Measurements from ENCODE around the gene ULBP3.
"Not testable (repeated sequence)": the region's sequence is repeated elsewhere in the genome, so short reads cannot be mapped to it uniquely, and the experiment has no call there.

ULBP3 gene

GRCh38 chr6:150043096-150043495 lies 25.8 kb downstream of the ULBP3 start:
- no peak for DNase-seq (ENCODE audit: low read depth)

DNA sequence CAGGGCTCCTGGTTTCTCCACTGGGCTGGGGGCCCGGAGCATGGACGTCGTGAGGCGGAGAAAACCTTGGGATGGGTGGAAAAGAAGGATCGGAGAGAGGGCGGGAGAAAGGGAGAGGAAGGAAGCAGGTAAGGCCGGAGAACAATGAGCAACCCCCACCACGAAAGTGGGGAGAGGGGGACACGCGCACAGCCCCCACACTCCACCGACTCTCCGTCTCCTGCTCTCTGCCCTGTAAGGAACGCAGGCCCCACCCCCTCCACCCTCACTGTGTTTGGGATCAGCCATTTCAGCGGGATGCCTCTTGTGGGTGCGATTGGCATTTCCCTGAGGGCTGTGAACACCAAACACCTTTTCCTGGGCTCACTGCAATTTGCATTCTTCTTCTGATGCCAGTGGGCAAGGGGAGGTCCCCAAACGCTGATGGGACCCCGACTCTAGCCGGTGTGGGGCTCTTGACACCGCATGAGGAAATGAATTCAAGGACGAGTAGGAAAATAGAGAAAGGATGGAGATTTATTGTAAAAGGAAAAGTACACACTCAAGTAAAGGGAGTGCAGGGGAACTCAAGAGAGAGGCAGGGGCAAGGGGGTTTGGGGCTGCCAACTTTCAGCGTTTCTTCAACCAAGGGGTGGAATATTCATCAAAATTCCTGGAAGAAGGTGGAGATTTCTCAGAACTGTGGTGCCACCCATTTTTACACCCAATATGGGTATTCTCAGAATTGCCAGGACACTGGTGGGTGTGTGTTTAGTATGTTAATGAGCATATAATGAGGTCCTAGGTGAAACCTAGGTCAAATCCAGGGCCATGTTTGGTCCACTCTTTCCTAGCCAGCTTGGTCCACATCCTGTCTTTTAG lies 30.5 kb downstream of the ULBP3 start:
- DNase-seq (ENCODE audit: low read depth): no peak

DNA sequence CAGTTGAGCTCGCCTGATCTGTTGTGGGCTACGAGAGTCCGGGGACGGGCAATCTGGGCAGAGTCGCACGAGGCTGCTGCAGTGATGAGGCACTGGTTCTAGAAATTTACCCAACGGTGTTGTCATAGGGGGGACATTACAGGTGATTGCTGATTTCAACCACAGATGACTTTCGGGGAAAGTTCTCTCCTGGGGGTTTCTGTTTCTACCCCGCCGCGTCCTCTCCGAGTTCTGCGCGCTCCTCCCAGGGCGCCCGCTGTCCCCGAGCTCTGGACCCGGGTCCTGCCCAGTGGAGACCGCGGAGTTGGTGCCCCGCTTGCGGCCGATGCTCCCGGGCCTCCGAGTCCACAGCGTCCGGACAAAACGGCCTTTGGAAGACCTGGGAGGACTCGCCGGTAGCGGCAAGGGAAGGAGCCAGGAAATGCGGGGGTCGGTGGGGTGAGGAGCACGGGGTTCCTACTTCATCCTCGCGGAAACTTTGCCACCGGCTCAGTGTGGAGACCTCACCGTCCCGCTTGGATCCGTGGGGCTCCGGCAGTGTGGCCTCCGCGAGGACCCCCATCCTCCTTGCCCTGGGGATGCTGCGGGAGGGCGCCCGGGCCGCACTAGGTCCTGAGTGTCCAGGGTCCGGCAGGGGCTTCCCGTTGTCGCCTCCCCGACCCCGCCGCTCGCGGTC lies 31.3 kb downstream of the ULBP3 start:
- no peak for DNase-seq (ENCODE audit: low read depth)

DNA sequence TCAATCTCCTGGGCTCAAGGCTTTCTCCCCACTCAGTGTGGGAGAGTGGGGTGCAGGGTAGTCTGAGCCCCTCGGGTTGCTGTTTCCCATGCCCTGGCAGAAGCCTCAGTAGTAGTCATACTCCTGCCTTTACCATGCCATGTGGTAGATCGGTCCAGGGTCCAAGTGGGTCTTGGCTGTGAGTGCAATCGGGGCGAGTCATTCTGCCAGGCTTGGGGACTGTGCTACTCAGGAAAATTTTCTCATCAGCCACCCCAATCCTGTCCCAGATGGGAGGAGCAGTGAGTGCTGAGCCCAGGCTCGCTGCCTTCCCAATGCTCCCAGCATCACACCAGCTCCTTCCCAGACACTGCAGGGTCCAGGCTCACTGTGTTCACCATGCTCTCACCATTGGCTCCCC lies 32.8 kb downstream of the ULBP3 start:
- no peak for DNase-seq (ENCODE audit: low read depth)

DNA sequence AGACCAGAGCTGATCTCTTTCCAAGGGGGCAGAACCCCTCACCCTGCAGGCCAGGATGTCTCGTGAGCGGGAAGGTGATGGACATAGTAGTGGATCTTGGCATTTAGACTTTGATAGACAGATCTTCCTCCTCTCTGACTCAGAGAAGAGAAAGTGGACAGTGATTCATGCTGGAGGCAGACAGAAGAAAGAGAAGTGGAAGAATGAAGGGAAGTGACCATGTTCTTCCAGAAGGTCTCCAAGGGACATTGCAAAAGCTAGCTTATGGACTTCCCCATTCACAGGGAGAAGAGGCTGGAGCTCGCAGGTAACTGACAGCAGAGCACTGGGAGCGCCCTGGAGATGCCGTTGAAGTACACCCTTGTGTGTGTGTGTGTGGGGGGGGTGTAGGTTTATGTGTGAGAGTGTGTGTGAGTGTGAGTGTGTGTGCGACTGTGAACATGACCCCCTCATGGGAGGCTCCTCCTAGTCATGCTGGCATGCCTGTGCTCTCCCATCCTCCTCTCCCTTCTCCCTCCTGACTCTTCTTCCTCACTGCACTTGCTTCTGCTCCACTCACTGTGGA lies 35.6 kb downstream of the ULBP3 start:
- no peak for DNase-seq (ENCODE audit: low read depth)

DNA sequence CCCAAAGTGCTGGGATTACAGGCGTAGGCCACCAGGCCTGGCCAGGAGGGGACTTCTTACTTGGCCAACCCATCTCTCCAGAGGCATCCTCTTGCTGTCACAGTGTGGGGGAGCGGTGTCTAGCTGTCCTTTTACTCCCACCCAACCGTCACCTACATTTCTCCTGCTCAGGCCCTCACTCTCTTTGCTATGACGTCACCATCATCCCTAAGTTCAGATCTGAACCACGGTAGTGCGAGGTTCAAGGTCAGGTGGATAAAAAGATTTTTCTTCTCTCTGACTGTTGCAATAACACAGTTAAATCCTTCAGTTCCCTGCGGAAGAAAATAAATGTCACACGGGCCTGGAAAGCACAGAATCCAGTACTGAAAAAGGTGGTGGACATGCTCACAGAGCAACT lies 36.3 kb downstream of the ULBP3 start:
- DNase-seq (ENCODE audit: low read depth): no peak

DNA sequence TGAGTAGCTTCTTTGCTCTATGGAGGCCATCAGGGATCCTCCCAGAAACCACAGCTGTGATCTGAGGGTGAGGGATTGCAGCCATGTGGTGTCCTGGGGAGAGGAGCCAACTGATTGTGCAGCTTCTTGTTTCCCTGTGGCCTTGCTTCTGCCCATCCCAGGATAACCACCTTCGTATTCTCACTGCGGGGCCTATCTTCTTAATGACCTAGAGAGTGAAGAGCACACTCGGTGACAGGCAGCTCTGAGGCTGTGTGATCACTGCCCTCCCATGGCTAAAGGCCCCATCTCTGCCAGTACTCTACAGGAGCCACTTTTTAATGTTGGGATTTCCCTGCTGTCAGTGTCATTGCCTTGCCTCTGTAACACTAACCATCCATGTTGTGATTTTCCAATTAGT lies 38.3 kb downstream of the ULBP3 start:
- DNase-seq (ENCODE audit: low read depth): no peak

DNA sequence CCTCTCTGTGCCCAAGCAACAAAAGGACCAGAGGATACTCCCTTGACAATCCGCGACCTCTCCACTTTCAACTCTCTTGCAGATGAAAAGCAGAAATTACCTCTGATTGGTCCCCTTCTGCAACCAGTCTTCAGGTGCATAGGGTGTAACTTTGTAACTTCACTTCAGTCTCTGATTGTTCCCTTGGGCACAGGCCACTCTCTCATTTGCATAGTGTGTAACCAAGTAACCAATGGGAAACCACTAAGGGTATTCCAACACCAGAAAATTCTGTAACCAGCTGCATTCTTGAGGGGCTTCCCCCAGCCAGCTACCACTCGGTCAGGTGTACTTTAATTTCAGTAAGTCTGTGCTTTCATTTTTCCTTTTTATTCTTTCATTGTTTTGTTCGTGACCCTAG lies 39.2 kb downstream of the ULBP3 start:
- DNase-seq (ENCODE audit: low read depth): no peak

DNA sequence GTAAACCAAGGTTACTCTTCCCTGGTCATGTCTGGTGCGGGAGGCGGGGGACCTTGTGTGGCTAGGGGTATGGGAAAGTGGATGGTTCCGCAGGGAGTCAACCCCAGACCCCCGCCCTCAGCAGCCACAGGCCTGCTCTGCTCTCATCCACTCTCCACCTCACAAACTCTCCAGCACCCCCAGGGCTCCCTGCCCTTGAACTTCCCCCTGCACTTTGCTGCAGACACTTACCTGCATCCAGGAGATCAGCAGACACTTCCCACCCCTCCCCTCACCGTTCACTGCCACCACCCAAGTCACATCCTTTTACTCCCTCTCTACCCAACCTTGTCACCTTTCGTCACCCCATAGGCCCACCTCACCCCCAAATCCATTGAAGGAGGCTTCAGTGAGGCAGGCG lies 39.6 kb downstream of the ULBP3 start:
- DNase-seq (ENCODE audit: low read depth): no peak

DNA sequence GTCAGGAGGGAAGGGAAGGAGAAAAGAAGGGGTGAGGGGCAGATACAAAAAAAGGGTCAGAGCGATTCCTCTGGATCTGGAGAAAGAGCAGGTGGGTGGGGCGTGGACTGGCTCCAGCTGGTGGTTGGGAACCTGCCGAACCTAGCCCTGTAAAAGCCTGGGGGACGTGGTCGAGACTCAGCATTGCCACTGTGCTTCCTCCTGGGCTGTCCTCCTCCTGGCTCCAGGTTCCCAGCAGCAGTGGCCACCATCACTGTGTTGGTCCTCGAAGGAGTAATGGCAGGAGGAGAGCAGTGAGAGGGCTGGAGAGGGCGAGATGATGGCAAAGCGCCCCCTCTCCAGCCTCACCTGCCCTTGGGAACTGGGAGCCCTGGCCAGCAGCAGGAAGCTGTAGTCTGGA lies 40.1 kb downstream of the ULBP3 start:
- DNase-seq (ENCODE audit: low read depth): no peak

GRCh38 chr6:150027806-150028565 lies 40.9 kb downstream of the ULBP3 start:
- no peak for DNase-seq (ENCODE audit: low read depth)

DNA sequence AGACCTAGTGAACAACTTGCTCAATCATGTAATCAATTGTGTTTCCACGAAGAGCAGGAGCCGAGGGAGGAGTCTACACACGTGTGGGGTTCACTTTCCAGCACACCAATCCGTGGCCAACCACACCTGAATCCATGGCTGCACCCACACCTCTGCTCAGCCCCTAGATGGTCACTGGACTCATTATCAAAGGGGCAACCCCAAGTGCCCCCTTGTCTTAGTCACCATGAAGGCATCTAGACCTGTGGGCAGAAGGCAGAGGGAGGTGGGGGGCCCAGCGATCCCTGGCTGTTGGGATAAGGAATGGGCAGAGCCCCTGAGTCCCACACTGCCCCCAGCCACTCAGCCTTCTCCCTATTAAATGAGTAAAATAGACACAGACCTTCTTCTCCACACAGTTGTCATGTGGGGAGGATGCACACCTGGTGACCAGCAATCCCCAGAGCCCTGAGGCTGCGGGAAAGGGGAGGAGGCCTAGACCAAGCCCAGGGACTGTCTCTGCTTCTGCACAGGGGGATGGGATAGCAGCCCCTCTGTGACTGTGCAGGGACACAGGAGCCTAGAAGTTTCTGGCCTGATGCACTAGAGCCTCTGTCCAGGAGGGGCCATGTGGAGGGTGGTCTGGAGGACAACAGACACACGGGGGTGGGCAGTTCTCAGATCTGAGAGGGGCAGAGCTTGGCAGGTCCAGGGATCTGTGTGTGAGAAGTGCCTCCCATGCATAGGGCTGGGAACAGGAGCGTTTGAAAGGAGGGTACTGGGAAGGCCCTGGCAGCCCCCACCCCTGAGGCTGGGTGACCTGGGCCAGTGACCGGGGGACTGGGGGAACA lies 41.7 kb downstream of the ULBP3 start:
- DNase-seq (ENCODE audit: low read depth): no peak

DNA sequence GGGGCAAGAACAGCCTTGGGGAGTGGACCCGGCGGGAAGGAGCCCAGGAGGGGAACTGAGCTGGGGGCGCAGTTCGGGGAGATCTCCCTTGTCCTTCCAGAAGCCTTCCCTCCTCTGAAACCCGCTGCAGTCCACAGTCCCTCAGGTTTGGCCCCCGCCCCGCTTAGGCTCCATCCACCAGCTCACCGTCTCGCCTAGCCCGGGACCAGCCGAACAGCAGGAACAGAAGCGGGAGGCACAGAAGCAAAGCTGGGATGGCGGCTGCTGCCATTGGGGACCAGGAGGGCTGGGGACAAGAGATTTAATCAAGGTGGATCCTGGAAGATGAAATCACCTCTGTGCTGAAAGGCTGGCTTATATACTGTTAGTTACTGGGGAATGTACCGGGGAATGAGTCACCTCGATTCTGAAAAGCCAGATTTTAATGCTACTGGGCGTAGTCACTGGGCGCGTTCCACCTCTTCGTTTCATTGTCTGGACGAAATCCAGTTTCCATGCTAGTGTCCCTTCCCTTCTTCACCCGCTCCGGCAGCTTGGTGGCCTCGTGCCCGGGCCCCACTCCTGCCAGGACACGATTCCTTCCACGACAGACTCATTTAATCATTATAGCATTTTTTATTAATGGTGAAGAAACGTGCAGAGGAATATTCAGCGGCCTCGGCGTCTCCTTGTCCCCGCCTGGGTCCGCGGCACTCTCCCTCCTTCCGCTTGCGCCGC lies 43.6 kb downstream of the ULBP3 start, which contains the start of gene RAET1L:
Gene RAET1L, minus strand, starts transcription at position 332 of the 717 bp plus-strand sequence. Its CDS starts 61 bp downstream, at position 271.
- DNase-seq (ENCODE audit: low read depth): no peak

DNA sequence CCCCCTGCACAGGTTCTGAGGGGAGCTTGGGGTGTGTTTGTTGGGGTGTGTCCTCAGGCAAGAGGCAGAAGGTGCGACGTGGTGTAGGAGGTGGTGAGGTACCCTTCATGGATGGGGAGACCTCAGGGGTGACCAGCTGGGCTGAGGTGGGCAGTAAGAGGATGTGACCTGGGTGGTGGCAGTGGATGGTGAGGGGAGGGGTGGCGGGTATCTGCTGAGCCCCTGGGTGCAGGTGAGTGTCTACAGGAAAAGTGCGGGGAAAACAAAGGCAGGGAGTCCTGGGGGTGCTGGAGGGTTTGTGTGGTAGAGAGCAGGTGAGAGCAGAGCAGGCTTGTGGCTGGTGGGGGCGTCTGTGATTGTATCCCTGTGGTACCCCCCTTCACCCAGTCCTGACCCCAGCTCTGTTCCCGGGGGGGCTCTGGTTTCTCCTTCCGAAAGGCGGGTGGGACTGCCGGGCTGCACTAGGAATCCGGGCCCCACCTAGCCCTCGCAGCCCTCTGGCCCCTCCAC lies 44.2 kb downstream of the ULBP3 start:
- DNase-seq (ENCODE audit: low read depth): no peak

GRCh38 chr6:150024021-150024420 lies 44.9 kb downstream of the ULBP3 start:
- DNase-seq (ENCODE audit: low read depth): not testable (repeated sequence)

- not testable (repeated sequence) for DNase-seq (ENCODE audit: low read depth)
Observed at GRCh38 chr6:150021870-150022269, 47.1 kb downstream of the ULBP3 start.

DNA sequence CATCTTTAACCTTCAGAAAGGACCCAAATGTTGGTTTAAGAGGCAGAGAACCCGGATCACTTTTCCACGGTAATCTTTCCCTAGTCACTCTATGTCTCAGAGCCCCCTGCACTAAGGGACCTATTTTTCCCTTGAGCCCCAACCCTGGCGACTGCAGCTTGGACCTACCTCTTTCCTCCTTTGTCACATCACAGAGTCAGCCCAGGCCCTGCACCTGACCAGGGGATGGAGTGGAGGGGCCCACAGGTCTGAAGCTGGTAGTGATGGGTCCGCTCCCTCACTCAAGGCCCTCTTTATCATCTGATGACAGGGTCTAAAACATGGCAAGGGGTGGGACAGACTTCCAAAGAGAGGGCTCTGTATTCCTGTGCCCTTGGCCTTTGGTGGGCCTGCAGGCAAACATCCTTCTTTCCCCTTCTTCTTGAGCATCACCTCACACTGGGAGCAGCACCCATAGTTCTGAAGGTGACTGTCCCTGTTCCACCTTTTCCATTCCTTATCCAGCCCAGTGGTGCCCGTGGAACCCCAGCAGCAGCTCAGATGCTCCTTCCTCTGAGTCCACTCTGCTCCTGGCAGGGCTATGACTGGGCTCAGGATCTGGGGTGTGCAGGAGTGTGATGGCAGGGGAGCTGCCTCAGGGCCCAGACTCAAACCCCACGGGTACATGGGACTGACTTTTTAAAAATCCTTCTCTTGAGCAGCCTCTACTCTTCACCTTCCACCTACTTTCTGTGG lies 49.9 kb downstream of the ULBP3 start:
- DNase-seq (ENCODE audit: low read depth): no peak

- DNase-seq (ENCODE audit: low read depth): not testable (repeated sequence)
Observed at GRCh38 chr6:150017186-150017521, 51.8 kb downstream of the ULBP3 start.

- no peak for DNase-seq (ENCODE audit: low read depth)
Observed at GRCh38 chr6:150016324-150017185, 52.4 kb downstream of the ULBP3 start.
